Measurements from ENCODE around the gene SNX5. TPM values are rescaled to one million over a fixed set of nuclear protein-coding genes. Genes with fewer than 3 reads are reported as not detected.
A peak's percentile ranks its signal among the peaks of the same experiment; 100 is the strongest.

The SNX5 gene
- total and polyA plus RNA-seq, 9 of the 15 experiments (the other 6 are each of a cell fraction or from before 2014, with no cell fraction given), result 53.5 to 276 (median 160) TPM

GRCh38 chr20:17958373-17959256 is 10.0 kb downstream of the SNX5 start (continued):
- TF ChIP-seq, protein P1, sequence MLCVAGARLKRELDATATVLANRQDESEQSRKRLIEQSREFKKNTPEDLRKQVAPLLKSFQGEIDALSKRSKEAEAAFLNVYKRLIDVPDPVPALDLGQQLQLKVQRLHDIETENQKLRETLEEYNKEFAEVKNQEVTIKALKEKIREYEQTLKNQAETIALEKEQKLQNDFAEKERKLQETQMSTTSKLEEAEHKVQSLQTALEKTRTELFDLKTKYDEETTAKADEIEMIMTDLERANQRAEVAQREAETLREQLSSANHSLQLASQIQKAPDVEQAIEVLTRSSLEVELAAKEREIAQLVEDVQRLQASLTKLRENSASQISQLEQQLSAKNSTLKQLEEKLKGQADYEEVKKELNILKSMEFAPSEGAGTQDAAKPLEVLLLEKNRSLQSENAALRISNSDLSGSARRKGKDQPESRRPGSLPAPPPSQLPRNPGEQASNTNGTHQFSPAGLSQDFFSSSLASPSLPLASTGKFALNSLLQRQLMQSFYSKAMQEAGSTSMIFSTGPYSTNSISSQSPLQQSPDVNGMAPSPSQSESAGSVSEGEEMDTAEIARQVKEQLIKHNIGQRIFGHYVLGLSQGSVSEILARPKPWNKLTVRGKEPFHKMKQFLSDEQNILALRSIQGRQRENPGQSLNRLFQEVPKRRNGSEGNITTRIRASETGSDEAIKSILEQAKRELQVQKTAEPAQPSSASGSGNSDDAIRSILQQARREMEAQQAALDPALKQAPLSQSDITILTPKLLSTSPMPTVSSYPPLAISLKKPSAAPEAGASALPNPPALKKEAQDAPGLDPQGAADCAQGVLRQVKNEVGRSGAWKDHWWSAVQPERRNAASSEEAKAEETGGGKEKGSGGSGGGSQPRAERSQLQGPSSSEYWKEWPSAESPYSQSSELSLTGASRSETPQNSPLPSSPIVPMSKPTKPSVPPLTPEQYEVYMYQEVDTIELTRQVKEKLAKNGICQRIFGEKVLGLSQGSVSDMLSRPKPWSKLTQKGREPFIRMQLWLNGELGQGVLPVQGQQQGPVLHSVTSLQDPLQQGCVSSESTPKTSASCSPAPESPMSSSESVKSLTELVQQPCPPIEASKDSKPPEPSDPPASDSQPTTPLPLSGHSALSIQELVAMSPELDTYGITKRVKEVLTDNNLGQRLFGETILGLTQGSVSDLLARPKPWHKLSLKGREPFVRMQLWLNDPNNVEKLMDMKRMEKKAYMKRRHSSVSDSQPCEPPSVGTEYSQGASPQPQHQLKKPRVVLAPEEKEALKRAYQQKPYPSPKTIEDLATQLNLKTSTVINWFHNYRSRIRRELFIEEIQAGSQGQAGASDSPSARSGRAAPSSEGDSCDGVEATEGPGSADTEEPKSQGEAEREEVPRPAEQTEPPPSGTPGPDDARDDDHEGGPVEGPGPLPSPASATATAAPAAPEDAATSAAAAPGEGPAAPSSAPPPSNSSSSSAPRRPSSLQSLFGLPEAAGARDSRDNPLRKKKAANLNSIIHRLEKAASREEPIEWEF (CRISPR knock-in tag; IDR thresholded peaks at IDR 0.05), result no peak
- TF ChIP-seq CEBPB (tag; IDR thresholded peaks at IDR 0.05) (no peak), SAP30 (IDR thresholded peaks at IDR 0.05; ENCODE audit: borderline replicate concordance, insufficient read depth, low read depth, low read length, poor library complexity, severe bottlenecking) (no peak), ZNF3 (CRISPR knock-in tag; IDR thresholded peaks at IDR 0.05) (no peak), ELF4 (CRISPR knock-in tag; IDR thresholded peaks at IDR 0.05) (no peak), SIN3A (IDR thresholded peaks at IDR 0.05; ENCODE audit: borderline replicate concordance in 2 of 2, control insufficient read depth in 1 of 2, low read depth in 2 of 2, low read length in 2 of 2) (no peak), ZNF668 (CRISPR knock-in tag; IDR thresholded peaks at IDR 0.05) (no peak), ZNF589 (CRISPR knock-in tag; IDR thresholded peaks at IDR 0.05; ENCODE audit: low read depth) (no peak), GATAD2A (IDR thresholded peaks at IDR 0.05) (0 out of 2 replicates have a peak, but pooled peaks have one; percentile 33), NRF1 (conservative IDR thresholded peaks at IDR 0.05 in 1 of 2, IDR thresholded peaks at IDR 0.05 in 1 of 2) (no peak), CBFA2T3 (IDR thresholded peaks at IDR 0.05) (peak; percentile 96), CC2D1A (IDR thresholded peaks at IDR 0.05) (0 out of 2 replicates have a peak, but pooled peaks have one; percentile 60), NKRF (IDR thresholded peaks at IDR 0.05; ENCODE audit: borderline replicate concordance) (no peak), BRF1 (IDR thresholded peaks at IDR 0.05; ENCODE audit: borderline replicate concordance, extremely low read depth, insufficient read length) (no peak), CAMTA2 (CRISPR knock-in tag; conservative IDR thresholded peaks at IDR 0.05) (no peak), NFIX (CRISPR knock-in tag; IDR thresholded peaks at IDR 0.05; ENCODE audit: low read depth) (no peak)
- TF ChIP-seq, protein P2, sequence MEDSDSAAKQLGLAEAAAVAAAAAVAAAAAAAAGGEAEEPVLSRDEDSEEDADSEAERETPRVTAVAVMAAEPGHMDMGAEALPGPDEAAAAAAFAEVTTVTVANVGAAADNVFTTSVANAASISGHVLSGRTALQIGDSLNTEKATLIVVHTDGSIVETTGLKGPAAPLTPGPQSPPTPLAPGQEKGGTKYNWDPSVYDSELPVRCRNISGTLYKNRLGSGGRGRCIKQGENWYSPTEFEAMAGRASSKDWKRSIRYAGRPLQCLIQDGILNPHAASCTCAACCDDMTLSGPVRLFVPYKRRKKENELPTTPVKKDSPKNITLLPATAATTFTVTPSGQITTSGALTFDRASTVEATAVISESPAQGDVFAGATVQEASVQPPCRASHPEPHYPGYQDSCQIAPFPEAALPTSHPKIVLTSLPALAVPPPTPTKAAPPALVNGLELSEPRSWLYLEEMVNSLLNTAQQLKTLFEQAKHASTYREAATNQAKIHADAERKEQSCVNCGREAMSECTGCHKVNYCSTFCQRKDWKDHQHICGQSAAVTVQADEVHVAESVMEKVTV (CRISPR knock-in tag; IDR thresholded peaks at IDR 0.05), result no peak

All from K562 (cell line).